ENCODE measurements around the gene NRN1L.

The NRN1L gene

GRCh38 chr16:67922221-67922620, 37.5 kb downstream of the NRN1L start:
- H2AFZ ChIP-seq (ENCODE audit: low read depth), result no peak overlapping the region
- no peaks in the 10 kb centered on the region for H3K79me2 ChIP-seq (ENCODE audit: insufficient read depth, low read depth)
- H4K20me1 ChIP-seq (ENCODE audit: insufficient read depth), result no peaks in the 10 kb centered on the region
- no peaks in the 10 kb centered on the region for H3K27me3 ChIP-seq (ENCODE audit: insufficient read depth, low read depth)
- no peak overlapping the region for H3K9ac ChIP-seq
- no peak overlapping the region for H3K4me3 ChIP-seq (IDR thresholded peaks at IDR 0.05; ENCODE audit: insufficient read depth, low read depth, low read length)
- TF ChIP-seq CTCF (conservative IDR thresholded peaks at IDR 0.05; ENCODE audit: low read depth, low read length), result no peak
- no peaks in the 10 kb centered on the region for H3K4me1 ChIP-seq (ENCODE audit: low read depth, poor library complexity, severe bottlenecking)
- H3K4me2 ChIP-seq, result no peak overlapping the region
- H3K36me3 ChIP-seq (ENCODE audit: insufficient read depth), result no peaks in the 10 kb centered on the region
- H3K27ac ChIP-seq, result no peak overlapping the region

- H3K4me2 ChIP-seq, result no peak overlapping the region
- H2AFZ ChIP-seq (ENCODE audit: low read depth), result no peak overlapping the region
- no peaks in the 10 kb centered on the region for H3K79me2 ChIP-seq (ENCODE audit: insufficient read depth, low read depth)
- no peak for TF ChIP-seq CTCF (conservative IDR thresholded peaks at IDR 0.05; ENCODE audit: low read depth, low read length)
- no peaks in the 10 kb centered on the region for H3K27me3 ChIP-seq (ENCODE audit: insufficient read depth, low read depth)
- H3K27ac ChIP-seq, result no peak overlapping the region
- H3K4me1 ChIP-seq (ENCODE audit: low read depth, poor library complexity, severe bottlenecking), result no peaks in the 10 kb centered on the region
- H4K20me1 ChIP-seq (ENCODE audit: insufficient read depth), result no peaks in the 10 kb centered on the region
- H3K4me3 ChIP-seq (IDR thresholded peaks at IDR 0.05; ENCODE audit: insufficient read depth, low read depth, low read length), result no peak overlapping the region
- H3K9ac ChIP-seq, result no peak overlapping the region
- H3K36me3 ChIP-seq (ENCODE audit: insufficient read depth), result no peaks in the 10 kb centered on the region
Measured at GRCh38 chr16:67922740-67923139, 38.1 kb downstream of the NRN1L start.

DNA sequence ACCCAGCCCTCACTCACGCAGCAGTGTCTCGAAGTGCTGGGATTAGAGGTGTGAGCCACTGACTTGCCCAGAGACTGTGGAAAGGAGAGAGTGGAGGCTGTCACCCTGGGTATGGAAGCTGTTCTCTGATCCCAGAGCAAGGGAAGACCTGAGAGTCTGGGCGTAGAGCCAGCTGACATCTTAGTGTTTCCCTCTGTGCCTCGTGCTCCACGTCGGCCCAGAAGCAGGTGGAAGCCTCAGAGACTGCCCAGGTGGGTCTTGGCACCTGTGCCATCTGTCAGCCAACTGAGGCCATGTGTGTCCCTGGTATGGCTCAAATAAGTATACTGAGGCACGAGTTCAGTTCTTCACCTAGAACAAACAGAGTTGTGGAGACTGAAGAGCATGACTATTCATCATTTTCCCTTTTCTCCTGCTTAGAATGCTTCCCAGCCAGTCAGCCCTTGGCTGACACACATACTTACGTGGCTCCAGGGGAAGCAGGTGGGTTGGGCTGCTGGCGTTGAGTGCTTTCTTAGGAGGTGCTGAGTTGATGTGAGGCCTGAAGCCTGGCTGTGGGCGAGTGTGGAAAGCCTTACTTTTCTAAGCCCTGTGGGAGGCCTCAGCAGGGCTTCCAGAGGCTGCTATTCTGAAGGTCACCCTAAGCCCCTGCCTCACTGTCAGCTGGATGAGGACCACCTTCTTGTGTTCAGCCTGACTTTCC, 38.9 kb downstream of the NRN1L start:
- H2AFZ ChIP-seq (ENCODE audit: low read depth), result no peak overlapping the region
- no peak overlapping the region for H3K4me2 ChIP-seq

DNA sequence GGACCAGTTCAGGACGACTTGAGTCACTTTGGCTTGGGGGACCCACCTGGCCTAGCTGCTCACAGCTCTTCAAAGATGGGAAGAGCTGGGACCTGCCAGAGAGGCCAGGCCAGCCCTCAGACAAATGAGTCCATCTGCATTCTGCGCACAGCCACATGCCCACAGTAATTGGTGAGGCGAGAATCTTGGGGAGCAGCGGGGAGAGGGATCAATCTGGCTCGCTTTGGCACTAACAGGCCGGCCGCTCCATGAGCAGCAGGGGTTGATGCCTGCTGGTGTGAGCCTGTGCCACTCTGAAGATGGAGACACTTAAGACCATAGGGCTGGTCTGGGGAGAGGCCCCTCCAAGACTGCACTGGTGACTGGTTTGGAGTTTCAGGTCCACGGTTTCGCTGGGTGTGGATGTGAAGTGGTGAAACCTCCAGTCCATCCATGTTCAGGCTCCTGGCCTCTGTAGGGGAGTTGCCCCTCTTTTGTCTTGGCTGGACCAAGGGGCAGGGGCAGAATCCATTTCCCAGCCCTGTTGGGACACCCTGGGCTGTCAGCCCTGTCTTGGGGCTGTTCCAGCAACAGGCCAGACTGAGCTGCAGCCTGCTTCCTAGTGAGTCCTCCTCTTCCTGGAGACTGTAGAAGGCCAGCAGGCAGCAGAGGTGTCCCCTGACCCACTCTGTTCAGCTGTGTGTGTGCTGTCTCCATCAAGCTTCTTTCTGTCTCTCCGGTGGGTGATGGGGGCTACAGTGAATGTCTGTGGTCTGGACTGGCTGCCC, 39.6 kb downstream of the NRN1L start:
- H3K4me1 ChIP-seq (ENCODE audit: low read depth, poor library complexity, severe bottlenecking), result no peaks in the 10 kb centered on the region
- H3K27me3 ChIP-seq (ENCODE audit: insufficient read depth, low read depth), result no peaks in the 10 kb centered on the region
- no peak overlapping the region for H3K4me2 ChIP-seq
- no peak overlapping the region for H3K4me3 ChIP-seq (IDR thresholded peaks at IDR 0.05; ENCODE audit: insufficient read depth, low read depth, low read length)
- no peak overlapping the region for H2AFZ ChIP-seq (ENCODE audit: low read depth)
- no peaks in the 10 kb centered on the region for H4K20me1 ChIP-seq (ENCODE audit: insufficient read depth)
- H3K79me2 ChIP-seq (ENCODE audit: insufficient read depth, low read depth), result no peaks in the 10 kb centered on the region
- no peak overlapping the region for H3K27ac ChIP-seq
- no peak overlapping the region for H3K9ac ChIP-seq
- H3K36me3 ChIP-seq (ENCODE audit: insufficient read depth), result no peaks in the 10 kb centered on the region
- no peak for TF ChIP-seq CTCF (conservative IDR thresholded peaks at IDR 0.05; ENCODE audit: low read depth, low read length)

More for the DNA sequence above, 38.9 kb downstream of the NRN1L start:
- no peak overlapping the region for H3K9ac ChIP-seq
- TF ChIP-seq CTCF (conservative IDR thresholded peaks at IDR 0.05; ENCODE audit: low read depth, low read length), result no peak
- no peak overlapping the region for H3K27ac ChIP-seq
- H3K4me3 ChIP-seq (IDR thresholded peaks at IDR 0.05; ENCODE audit: insufficient read depth, low read depth, low read length), result no peak overlapping the region
- no peaks in the 10 kb centered on the region for H3K27me3 ChIP-seq (ENCODE audit: insufficient read depth, low read depth)
- no peaks in the 10 kb centered on the region for H3K79me2 ChIP-seq (ENCODE audit: insufficient read depth, low read depth)
- H3K36me3 ChIP-seq (ENCODE audit: insufficient read depth), result no peaks in the 10 kb centered on the region
- no peaks in the 10 kb centered on the region for H3K4me1 ChIP-seq (ENCODE audit: low read depth, poor library complexity, severe bottlenecking)
- no peaks in the 10 kb centered on the region for H4K20me1 ChIP-seq (ENCODE audit: insufficient read depth)
